ENCODE results near the gene PYGM.

The PYGM gene

DNA sequence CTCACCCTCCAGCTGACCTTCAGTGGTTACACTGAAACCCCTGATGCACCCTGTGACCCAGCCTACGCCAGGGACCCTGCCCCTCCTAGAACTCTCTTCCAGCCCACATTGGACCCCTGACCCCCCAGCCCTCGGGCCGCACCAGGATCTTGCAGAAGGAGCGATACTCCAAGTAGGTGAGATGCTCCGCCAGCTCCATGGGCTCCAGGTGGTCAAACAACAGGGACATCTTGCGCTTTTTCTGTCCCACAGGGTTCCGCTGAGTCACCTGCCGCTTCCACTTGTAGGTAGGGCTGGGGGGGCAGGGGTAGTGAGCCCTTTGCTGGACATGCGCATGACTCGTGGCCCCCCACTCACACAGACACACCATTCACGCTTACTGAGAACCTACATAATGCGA lies 19.9 kb downstream of the PYGM start:
- no peak for DNase-seq (ENCODE audit: low read depth in 1 of 2, low spot score in 1 of 2)

DNA sequence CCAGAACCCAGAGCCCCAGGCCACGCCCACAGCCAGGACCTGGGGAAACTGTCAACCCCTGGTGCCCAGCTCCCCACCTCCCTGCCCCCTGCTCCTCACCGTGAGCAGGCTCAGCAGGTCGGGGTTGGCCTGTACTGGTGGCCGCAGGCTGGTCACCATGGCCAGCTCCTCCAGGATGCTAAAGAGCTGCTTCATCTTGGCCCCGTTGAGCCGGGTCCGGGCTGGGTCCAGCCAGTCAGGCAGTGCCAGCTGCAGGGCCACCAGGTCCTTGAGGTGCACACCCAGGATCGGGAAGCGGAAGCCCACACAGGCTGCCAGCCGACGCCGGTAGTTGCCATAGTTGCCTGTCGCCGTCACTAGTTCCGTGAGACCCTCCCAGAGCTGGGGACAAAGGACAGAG lies 23.1 kb downstream of the PYGM start:
- no peak for DNase-seq (ENCODE audit: low read depth in 1 of 2, low spot score in 1 of 2)

DNA sequence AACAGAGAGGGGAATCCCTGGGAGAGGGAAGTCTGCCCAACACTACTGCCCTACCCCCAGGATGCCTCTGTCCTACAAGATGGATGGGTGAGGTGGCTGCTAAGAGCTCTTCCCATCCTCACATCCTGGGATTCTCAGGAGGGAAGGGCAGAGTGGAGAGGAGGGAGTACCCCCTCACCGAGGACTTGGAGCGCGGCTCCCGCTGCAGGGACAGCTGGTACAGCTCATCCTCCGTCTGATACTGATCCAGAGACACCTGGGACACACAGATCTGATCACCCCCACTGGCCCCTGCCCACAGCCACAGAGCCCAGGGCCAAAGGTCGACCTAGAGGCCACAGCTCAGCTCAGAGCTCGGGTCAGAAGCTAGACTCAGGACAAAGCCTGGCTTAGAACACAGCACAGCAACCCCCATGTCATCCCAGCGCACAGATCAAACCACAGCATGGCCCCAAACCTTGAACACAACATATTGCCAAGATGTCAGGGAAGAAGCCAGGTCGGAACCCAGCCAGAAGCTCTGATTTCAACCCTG lies 24.0 kb downstream of the PYGM start:
- no peak for DNase-seq (ENCODE audit: low read depth in 1 of 2, low spot score in 1 of 2)

DNA sequence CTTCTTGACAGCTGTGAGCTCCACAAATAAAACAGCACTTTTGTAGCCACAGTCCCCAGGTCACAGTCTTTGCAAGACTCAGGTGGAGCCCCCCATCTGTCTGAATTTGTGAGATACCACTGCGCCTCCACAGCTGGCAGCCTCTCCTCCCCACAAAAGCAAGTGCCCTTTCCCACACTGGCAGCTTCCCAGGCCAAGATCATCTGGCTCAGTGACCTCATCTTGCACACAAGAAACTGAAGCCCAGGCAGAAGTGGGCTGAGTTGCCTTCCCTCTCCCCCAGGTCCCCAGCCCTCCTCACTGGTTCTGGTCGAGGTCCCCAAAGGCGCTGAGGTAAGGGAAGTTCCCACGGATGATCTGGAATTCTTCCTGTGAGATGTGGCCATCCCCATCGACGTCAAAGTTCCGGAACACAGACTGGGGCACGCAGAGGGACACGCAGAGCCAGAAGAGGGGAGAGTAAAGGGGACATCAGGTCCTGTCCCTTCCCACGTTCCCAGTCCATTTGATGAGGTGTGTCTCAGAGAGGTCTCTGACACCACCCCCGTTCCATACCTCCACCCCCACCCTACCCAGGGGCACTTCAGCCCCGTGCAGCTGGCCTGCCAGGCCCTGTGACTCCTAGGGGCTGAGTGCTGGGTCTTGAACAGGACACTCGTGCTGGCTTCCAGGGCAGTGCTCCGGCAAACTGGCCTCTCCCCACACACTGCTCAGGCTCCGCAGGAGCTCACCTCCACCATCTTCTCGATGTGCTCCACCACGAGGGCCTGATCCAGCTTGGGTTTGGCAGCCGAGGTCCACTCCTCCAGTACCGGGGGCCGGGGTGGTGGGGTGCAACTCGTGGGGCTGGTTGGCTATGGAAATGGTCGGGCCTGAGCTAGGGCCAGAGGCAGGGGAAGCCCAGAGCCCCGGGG lies 24.7 kb downstream of the PYGM start:
- no peak for DNase-seq (ENCODE audit: low read depth in 1 of 2, low spot score in 1 of 2)

DNA sequence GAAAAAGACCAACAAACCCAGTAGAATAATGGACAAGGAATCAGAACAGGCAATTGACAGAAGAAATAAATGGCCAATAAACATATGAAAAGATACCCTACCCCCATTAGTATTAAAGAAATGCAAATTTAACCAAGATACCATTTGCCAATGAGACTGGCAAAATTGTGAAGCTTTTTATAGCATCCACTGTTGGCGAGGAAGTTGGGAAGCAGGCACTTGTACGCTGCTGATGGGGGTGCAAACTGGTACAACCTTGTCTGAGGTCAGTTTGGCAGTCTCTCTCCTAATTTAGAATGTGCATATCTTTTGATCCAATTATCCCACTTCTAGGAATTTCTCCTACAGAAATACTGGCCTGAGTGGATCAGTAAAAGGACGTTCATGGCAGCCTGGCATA lies 28.2 kb downstream of the PYGM start:
- DNase-seq (ENCODE audit: low read depth in 1 of 2, low spot score in 1 of 2) = no peak

DNA sequence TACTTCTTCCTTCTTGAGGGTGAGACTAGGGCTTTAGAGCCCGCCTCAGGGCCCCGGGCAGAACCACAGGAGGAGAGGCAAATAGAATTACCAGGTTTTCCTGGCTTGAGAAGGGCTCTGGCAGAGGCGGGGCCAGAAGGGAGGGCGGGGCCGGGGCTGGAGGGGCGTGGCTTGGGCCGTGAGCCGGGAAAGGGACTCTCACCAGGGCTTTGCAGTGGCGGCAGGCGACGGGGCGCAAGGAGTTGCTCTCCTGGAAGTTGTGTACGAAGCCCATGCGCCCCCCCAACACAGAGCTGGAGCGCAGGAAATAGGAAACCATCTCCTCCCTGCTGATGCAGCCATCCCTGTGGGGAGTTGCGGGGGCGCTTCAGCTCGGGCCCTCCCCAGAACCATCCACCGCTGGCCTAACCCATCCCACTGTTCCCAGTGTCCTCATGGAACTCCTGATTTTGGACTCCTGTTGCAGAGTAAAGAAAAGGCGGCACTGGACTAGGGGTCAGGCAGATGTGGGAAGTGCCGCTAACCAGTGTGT lies 29.9 kb downstream of the PYGM start:
- DNase-seq (ENCODE audit: low read depth in 1 of 2, low spot score in 1 of 2) = no peak

DNA sequence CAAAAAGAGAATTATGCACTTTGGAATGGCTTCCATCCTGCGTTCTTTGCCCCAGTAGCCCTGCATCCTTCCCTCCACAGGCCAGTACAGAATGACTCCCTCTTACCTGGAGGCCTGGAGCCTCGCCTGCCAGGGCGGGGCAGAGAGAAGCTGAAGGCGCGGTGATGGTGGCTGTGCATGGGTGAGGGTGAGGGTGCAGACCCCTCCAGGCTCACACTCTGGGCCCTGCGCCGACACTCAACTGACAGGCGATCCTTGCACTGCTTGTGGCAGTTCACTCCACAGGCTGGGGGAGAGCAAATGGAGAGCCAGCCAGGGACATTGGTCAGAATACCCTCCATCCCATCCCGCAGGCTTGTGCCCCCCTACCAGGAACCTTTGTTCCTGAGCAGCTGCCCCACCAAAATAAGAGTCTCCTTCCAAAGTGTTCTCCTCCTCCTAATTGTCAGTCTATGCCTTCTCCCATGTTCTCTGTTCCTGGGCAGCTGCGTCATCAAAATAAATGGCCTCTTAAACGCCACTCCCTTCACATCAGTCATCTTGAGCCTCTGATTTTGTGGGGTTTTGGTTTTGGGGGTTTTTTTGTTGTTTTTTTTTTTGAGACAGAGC lies 30.9 kb downstream of the PYGM start:
- no peak for DNase-seq (ENCODE audit: low read depth in 1 of 2, low spot score in 1 of 2)

DNA sequence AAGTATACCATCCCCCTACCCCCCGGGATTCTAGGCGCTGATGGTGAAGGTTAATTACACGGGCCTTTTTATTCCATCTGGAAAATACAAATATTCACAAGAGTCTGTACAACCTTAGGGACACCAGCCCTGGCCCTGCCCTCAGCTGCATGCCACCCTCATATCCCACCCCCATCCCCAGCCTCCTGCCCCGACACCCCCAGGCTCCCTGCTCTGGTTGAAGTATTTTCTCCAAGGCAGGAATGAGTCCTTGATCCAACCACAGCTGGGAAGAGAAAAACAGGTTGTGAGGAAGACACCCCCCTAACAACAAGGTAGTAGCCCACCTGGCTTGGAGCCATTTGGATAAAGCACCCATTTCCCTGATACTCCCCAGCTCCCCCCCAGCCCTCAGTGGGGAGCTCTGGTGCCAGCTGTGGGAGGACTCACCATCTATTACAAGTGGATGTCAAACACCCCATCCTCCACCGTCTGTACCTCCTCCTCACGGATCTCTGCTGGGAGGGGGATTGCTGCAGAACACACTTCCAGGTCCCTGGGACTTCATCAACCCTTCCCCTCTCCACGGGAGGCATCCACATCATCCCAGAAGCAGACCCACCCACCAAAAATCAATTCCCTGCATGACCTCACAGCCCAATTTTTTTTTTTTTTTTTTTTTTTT lies 32.8 kb downstream of the PYGM start:
- DNase-seq (ENCODE audit: low read depth in 1 of 2, low spot score in 1 of 2) = no peak

DNA sequence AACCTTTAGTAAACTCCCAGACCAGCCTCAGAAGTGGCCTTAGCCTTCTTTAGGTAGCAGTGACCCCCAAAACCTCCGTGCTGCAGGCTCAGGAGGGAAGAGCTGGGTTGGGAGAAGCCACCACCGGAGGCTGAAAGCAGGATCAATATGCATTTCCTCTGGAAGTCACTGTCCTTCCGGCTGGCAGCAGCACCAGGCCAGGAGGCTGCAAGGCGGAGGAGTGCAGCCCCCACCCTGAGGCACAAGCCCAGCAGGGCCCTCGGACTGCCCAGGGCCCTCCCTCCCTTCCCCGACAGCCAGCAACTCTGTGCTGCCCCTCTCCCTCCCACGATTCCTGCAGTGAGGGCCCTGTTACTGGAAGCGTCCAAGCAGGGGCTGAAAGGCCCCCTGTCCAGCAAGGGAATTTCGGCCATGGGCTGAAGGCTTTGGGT lies 33.5 kb downstream of the PYGM start:
- DNase-seq (ENCODE audit: low read depth in 1 of 2, low spot score in 1 of 2) = no peak

DNA sequence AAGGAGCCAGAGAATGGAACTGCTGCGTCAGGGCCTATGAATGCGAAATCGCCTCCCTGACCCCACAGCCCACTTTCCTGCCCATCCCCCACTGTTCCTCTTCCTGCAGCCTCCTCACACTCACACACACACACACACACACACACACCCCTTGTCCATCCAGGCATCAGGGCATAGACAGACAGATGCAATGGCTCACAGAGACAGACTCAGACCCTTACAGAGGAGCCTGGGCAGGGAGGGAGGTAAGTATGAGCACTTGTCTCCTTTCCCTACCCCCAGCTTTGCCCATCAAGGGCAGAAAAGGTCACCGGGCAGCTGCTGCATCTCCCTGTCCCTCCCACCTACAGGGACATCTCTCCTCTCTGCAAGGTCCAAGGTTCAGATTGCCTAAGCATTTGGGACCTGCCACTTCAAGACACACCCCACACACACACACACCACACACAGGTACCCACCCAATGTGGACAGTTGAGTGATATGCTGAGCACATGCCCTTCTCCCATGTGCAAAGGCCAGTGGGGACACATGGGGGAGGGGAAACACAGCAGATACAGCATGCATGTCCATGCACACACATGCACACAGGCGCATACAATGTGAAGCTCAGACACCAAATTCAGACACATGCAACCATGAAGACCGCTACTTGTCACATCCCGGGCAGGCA lies 34.8 kb downstream of the PYGM start:
- DNase-seq (ENCODE audit: low read depth in 1 of 2, low spot score in 1 of 2) = no peak

DNA sequence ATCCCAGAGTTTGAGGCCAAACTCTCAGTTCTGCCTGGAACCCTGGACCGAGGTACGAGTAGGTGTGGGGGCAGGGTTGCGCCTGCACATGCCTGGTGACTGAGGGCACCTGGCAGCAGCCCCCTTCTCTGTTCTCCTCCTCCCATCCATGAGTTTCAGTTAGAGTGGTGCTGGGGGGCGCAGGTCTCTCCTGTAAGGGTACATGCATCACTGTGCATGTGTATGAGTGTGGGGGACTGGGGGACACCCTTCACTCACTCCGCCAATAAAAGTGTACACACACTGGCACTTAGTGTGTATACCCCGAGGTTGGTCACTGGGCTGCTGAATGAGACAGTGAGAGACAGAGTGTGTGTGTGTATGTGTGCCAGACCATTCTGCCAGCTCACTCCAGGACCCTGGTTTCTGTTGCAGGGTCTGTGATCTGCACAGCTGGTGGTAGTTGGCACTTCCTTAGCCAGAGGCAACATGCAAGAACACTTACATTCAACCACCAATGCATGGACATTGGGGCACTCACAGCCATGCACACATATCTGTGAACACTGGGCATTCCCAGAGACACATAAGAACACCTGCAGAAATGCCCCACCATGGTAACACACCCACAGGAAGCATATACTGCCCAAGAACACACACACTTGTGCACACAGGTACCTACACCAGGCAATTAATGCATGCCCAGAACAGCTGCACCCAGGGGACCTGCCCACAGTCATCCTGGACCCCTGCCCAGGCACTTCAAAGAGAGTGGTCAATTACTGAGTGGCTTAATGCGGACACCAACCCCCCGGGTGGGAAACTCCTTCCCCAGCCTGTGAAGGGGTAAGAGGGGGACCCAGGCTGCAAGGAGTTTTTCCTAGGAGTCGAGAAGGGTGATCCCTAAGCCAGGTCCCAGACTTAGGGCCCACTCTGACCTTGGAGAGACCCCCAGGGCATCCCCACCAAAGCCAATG lies 35.6 kb downstream of the PYGM start:
- DNase-seq (ENCODE audit: low read depth in 1 of 2, low spot score in 1 of 2) = no peak

DNA sequence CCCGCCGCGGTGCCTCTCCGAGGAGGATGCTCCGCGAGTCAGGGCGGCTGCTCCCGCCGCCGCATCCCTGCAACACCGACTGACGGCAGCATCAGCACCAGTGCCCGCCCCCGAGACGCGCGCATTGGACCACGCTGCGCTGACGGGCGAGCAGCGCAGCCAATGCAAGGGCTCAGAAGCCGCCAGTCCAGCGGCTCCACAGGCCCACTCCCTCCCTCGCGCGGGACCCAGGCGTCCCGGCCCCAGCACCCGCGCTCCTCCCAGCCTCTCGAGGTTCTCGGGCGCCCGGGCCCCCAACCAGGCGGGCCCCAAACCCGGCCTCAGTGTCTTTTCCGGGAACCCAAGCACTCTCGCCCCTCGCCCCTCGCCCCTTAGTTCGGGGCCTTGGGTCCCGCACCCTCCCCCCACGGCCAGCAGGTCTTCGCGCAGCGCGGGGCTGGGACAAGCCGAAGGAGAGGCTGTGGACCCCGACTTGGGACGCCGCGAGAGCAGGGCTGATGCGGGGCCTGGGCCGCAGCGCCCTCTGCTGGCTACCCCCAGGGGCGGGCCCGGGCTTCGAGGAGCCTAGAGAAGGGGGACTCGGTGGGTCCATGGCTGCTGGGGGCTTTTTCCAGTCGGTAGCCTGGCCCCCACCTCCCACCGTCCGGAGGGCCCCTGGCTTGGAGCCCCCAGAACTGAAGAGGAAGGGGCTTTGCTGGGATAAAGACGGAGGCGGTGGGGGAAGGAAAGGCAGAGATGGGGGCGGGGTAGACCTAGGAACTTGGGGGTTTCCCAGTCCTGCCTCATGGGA lies 36.5 kb downstream of the PYGM start, which contains the start of gene NRXN2:
Gene NRXN2 (minus strand): TSS at position 81 of the 790 bp plus-strand sequence. CDS start 9,498 bp downstream, outside the sequence.
- DNase-seq (ENCODE audit: low read depth in 1 of 2, low spot score in 1 of 2) = peak; percentile 70 to 76

DNA sequence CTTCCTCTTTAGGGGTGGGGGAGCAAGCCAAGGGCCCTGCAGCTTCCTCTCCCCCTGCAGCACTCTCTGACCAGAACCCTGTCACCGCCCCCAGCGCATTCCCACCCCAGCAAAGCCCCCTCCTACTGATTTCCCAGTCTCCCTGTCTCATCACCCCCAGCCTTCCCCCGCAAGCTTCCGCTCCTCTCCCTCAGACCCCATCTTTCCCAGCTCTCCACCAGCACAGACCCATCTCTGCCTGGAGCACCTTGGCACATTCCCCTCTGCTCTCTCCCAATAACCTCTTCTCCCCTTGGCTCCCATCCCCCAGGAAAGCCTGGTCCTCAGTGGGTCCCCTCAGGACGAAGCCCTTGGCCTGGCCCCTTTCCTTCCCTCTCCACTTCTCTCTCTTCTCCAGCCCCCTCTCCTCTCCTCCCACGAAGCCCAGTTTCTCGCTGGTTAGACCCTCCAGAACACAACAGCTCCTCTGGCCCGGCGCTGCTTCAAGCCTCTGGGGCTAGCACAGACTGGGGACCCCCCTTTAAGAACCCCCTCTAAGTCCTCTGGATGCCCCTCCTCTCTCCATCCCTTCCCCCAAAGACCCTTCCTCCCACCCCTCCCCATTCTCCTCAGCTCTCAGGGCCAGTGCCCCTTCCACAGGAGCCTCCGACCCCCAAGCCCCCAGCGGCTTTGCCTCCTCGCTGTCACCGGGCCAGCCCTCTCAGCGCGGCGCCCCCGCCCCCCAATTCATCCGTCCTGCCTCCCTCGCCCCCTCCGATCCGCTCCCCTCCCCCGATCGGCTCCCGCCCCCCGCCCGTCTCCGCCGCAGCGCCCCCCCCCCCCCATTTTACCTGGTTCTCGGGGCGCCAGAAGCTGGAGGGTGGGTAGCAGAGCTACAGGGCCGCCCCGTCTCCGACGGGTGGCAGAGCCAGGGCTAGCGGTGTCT lies 37.4 kb downstream of the PYGM start:
- DNase-seq (ENCODE audit: low read depth in 1 of 2, low spot score in 1 of 2) = no peak

DNA sequence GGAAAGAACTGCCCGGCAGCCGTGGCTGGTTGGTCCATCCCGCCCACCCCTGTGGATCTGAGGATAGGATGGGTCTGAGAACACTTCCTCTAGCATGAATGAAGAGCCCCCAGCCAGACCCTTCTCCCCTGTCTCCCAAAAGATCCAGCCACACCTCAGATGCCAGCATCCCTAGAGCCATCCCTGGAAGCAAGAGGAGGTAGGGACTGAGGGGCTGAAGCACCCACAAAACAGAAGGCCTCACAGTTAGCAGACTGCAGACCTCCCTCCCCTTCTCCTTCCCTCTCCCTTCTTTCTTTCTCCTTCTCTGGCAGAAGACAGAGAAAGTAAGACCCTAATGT lies 38.4 kb downstream of the PYGM start:
- DNase-seq (ENCODE audit: low read depth in 1 of 2, low spot score in 1 of 2) = no peak

DNA sequence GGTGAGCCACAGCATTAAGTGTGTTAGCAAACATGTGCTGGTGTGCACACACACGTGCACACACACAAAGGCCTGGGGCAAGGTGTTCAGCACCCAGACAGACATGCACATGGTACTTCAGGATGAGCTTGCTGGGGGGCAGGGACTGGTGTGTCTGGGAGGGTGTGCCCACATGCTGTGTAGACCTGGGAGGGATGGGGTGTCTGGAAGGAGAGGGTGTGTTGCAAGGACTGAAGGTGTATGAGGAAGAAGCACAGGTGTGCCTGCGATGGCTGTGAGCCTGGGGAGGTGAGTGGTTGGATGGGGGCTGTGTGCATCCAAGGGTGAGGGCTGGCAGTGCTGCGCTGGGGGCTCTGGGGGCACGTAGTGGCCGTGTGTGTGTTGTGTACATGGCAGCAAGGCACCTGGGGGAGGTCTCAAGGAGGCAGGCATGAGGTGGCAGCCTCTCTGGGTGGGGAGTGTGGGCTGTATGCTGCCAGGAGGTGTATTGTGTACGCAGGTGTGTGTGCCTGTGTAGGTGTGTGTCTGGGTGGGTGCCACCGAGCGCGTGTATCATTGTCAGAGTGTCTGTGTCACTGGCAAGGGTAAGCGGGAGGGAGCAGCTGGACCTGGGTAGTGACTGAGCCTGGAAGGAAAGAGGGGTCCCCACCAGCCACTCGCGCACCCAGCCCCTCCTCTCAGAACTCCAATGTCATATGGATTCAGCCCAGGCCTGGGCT lies 39.0 kb downstream of the PYGM start:
- no peak for DNase-seq (ENCODE audit: low read depth in 1 of 2, low spot score in 1 of 2)

DNA sequence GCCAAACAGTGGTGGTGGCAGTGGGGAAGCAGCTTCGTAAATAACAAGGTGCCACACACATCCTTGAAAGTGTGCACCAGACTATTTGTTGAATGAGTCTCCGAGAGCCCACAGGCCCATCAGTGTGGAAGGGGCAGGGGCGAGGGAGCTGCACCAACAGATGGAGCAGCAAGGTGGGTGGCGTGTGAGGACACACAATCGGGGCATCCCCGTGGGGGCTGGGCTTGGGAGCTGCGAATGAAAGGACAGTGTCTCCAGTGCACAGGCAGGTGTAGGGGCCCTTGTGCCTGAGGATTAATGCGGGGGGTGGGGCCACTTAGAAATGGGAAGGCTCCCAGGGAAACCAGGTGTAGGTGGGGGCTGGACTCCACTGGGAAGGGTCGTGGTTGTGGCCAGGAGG lies 39.6 kb downstream of the PYGM start:
- DNase-seq (ENCODE audit: low read depth in 1 of 2, low spot score in 1 of 2) = no peak

DNA sequence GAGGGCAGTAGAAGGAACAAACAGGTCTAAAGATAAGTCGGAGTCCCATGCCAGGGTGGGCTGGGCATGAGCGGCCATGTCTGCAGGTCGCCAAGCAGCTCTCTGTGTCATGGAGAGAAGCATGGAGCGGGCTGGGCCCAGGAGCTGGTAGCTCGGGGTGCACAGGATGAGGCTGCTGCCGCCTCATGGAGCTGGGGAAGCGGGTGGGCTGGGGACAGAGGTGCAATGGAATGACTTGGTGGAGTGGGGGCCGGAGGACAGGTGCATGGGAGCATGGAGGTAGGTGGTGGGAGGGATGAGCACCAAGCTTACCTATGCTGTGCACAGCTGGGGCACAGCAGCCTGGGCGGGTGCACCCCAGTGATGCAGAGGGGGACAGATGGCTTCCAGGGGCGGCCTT lies 40.4 kb downstream of the PYGM start:
- no peak for DNase-seq (ENCODE audit: low read depth in 1 of 2, low spot score in 1 of 2)

DNA sequence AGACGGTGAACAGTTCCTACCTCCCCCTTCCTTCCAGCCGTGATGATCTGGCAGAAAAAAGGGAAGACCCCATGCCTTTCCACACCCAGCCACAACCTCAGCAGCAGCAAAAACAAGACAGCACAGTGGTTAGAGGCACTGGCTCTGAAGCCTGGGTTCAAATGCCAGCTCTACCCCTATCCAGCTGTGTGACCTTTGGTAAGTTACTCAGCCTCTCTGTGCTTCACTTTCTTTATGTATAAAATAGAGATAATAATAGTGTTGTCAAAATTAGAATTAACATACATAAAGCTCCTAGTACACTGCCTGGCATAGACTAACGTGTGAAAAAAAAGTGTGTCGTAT lies 41.0 kb downstream of the PYGM start:
- DNase-seq (ENCODE audit: low read depth in 1 of 2, low spot score in 1 of 2) = no peak
